Parathyroid adenoma (tissue), 2 donors: ENCODE results near the gene FAM186B.

Experiments used
- H2AFZ ChIP-seq: fragments of 300-600 bp; sonication (generic); one replicate; pipeline ENCODE4 v1.7.0; 2017; ENCODE audit warnings: antibody characterized with exemption, mild to moderate bottlenecking
- H3K27ac ChIP-seq: fragments of 300-600 bp; sonication (generic); one replicate; pipeline ENCODE4 v1.7.0; 2017
- H3K27me3 ChIP-seq: fragments of 300-600 bp; sonication (generic); one replicate; pipeline ENCODE4 v1.7.0; 2017; ENCODE audit warnings: low read length; ENCODE audit not compliant: control insufficient read depth, insufficient read depth
- H3K36me3 ChIP-seq: fragments of 300-600 bp; sonication (generic); one replicate; pipeline ENCODE4 v1.7.0; 2017; ENCODE audit warnings: low read length; ENCODE audit not compliant: control insufficient read depth, insufficient read depth
- H3K4me1 ChIP-seq: fragments of 300-600 bp; sonication (generic); one replicate; pipeline ENCODE4 v1.7.0; 2017; ENCODE audit warnings: control low read depth
- H3K4me2 ChIP-seq: fragments of 300-600 bp; sonication (generic); one replicate; pipeline ENCODE4 v1.7.0; 2017; ENCODE audit warnings: low read length
- H3K4me3 ChIP-seq: fragments of 300-600 bp; sonication (generic); one replicate; pipeline ENCODE4 v1.7.0; 2017; ENCODE audit warnings: low read depth, low read length
- H3K79me2 ChIP-seq: fragments of 300-600 bp; sonication (generic); one replicate; pipeline ENCODE4 v1.7.0; 2017; ENCODE audit warnings: control low read depth
- H3K9ac ChIP-seq: fragments of 300-600 bp; sonication (generic); one replicate; pipeline ENCODE4 v1.7.0; 2017; ENCODE audit warnings: mild to moderate bottlenecking
- H3K9me3 ChIP-seq: fragments of 300-600 bp; sonication (generic); one replicate; pipeline ENCODE4 v1.7.0; 2017; ENCODE audit warnings: low read length; ENCODE audit not compliant: control insufficient read depth
- TF ChIP-seq, protein P1 (sequence below): fragments of 300-600 bp; sonication (generic); IDR thresholded peaks from one replicate; pipeline ENCODE4 v1.7.0; 2017; ENCODE audit warnings: antibody characterized with exemption, mild to moderate bottlenecking
- donor health status: primary hyperparathyroidism.

The FAM186B gene

DNA sequence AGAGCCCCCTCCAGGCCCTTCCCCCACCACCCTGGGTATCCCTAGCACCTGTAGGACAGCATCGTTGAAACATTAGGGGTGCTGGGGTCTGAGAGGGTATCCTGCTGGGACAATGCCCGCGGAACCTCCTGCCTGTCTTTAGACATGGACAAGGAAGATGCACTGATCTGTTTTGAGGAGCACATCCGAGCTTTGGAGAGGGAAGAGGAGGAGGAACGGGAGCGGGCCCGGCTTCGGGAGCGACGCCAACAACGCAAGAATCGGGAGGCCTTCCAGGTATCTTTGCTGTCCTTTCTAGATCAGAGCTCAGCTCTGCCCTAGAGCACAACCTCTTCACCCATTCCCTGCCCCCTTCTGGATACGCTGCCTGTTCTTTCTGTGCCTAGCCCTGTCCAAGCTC is 31.1 kb upstream of the FAM186B start:
- H3K4me1 ChIP-seq, result no peaks in the 10 kb centered on the region
- no peak overlapping the region for H3K4me2 ChIP-seq
- no peaks in the 10 kb centered on the region for H3K36me3 ChIP-seq
- no peak overlapping the region for H3K4me3 ChIP-seq
- TF ChIP-seq, protein P1, sequence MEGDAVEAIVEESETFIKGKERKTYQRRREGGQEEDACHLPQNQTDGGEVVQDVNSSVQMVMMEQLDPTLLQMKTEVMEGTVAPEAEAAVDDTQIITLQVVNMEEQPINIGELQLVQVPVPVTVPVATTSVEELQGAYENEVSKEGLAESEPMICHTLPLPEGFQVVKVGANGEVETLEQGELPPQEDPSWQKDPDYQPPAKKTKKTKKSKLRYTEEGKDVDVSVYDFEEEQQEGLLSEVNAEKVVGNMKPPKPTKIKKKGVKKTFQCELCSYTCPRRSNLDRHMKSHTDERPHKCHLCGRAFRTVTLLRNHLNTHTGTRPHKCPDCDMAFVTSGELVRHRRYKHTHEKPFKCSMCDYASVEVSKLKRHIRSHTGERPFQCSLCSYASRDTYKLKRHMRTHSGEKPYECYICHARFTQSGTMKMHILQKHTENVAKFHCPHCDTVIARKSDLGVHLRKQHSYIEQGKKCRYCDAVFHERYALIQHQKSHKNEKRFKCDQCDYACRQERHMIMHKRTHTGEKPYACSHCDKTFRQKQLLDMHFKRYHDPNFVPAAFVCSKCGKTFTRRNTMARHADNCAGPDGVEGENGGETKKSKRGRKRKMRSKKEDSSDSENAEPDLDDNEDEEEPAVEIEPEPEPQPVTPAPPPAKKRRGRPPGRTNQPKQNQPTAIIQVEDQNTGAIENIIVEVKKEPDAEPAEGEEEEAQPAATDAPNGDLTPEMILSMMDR, result no peak
- no peak overlapping the region for H3K27ac ChIP-seq
- no peak overlapping the region for H2AFZ ChIP-seq
- no peaks in the 10 kb centered on the region for H3K9me3 ChIP-seq
- H3K79me2 ChIP-seq, result peaks cover 2% of the 10 kb centered on the region
- no peak overlapping the region for H3K9ac ChIP-seq
- no peaks in the 10 kb centered on the region for H3K27me3 ChIP-seq

DNA sequence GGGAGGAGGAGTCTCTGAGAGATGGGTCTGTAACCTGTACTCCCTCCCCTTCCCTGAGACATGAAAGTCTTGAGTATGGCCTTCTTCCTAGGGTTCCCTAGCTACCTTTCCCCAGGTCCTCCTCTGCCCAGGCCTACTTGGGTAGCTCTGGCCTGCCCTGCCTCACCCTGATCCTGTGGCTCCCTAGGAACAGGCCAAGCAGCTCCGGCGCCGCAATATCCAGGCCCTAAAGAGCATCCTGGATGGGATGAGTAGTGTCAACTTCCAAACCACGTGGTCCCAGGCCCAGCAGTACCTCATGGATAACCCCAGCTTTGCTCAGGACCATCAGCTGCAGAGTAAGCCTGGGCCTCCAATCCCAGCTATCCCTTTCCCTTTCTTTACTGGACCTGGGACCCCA is 30.2 kb upstream of the FAM186B start:
- no peak overlapping the region for H2AFZ ChIP-seq
- no peaks in the 10 kb centered on the region for H3K4me1 ChIP-seq
- H3K4me2 ChIP-seq, result no peak overlapping the region
- no peak overlapping the region for H3K27ac ChIP-seq
- H3K36me3 ChIP-seq, result no peaks in the 10 kb centered on the region
- H3K9ac ChIP-seq, result no peak overlapping the region
- no peaks in the 10 kb centered on the region for H3K27me3 ChIP-seq
- no peak overlapping the region for H3K4me3 ChIP-seq
- TF ChIP-seq, protein P1, result no peak
- H3K79me2 ChIP-seq, result peaks cover 2% of the 10 kb centered on the region
- no peaks in the 10 kb centered on the region for H3K9me3 ChIP-seq

DNA sequence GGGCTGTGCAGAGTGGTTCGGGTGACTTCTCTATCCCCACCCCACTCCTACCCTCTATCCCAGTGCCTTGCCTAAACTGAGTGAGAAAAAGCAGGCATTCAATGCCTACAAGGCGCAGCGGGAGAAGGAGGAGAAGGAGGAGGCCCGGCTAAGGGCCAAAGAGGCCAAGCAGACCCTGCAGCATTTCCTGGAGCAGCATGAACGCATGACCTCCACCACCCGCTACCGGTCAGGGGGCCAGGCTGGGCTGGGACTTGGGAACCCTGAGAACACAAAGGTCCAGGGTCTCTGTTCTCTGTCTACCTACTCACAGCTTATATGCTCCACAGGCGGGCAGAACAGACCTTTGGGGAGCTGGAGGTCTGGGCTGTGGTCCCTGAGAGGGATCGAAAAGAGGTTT is 29.6 kb upstream of the FAM186B start:
- H3K79me2 ChIP-seq, result peaks cover 2% of the 10 kb centered on the region
- no peaks in the 10 kb centered on the region for H3K9me3 ChIP-seq
- H3K4me3 ChIP-seq, result no peak overlapping the region
- no peaks in the 10 kb centered on the region for H3K36me3 ChIP-seq
- H3K9ac ChIP-seq, result no peak overlapping the region
- no peak overlapping the region for H3K27ac ChIP-seq
- H3K4me2 ChIP-seq, result no peak overlapping the region
- H3K27me3 ChIP-seq, result no peaks in the 10 kb centered on the region
- no peaks in the 10 kb centered on the region for H3K4me1 ChIP-seq
- TF ChIP-seq, protein P1, result no peak
- H2AFZ ChIP-seq, result no peak overlapping the region

DNA sequence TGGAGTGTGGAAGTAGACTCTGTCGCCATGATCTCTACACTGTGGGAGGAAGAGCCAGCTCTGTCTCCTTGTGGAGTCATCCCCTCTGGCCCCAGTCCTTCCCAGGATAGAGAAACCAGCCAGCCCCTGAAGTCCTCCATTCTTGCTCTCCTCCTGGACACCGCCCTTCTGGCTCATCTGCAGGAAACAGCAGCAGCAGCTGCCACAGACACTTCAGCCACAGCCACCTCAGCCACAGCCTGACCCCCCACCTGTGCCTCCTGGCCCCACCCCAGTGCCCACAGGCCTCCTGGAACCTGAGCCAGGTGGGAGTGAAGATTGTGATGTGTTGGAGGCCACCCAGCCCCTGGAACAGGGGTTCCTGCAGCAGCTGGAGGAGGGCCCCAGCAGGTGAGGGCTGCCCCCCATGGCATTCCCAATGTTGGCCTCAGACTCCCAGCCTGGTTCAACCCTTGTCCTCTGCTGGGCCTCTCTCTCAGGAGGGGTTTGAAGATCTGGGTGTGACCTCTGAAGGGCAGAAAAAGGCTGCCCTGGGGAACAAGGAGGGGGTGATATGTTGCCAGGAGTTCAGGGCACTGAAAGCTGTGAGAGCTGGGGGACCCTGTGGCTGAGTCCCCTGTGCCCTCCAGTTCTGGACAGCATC is 28.4 kb upstream of the FAM186B start:
- H3K4me3 ChIP-seq, result no peak overlapping the region
- H3K36me3 ChIP-seq, result no peaks in the 10 kb centered on the region
- H3K4me2 ChIP-seq, result no peak overlapping the region
- H3K9ac ChIP-seq, result no peak overlapping the region
- TF ChIP-seq, protein P1, result no peak
- no peak overlapping the region for H3K27ac ChIP-seq
- H3K4me1 ChIP-seq, result no peaks in the 10 kb centered on the region
- H3K27me3 ChIP-seq, result no peaks in the 10 kb centered on the region
- no peaks in the 10 kb centered on the region for H3K9me3 ChIP-seq
- no peak overlapping the region for H2AFZ ChIP-seq
- H3K79me2 ChIP-seq, result peaks cover 2% of the 10 kb centered on the region

DNA sequence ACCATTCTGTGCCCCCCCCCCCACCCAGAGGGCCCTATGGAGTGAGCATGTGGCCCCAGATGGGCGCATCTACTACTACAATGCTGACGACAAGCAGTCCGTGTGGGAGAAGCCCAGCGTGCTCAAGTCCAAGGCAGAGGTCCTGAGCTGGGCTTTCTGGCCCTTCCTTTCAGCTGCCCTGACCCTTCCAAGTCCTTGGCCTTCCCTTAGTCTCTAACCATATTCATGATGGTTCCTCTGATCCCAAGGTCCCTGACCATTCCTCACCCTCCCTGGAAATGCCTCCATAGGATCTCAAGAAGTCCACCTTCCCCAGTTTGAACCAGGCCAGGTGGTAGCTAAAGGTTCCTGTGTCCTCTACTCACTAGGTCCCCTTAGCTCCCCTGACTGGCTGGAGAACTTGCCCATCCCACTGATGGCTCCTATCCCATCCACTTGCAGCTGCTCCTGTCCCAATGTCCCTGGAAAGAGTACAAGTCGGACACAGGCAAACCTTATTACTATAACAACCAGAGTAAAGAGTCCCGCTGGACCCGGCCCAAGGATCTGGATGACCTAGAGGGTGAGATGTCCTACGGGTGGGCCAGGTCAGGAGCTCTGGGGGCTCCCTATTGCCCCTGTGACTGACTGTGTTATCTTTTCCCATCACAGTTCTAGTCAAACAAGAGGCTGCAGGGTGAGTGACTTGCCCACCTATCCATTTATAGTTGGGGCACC is 27.7 kb upstream of the FAM186B start:
- Histone ChIP-seq H3K36me3 (no peaks in the 10 kb centered on the region), H3K27ac (no peak overlapping the region), H3K9ac (no peak overlapping the region), H3K4me2 (no peak overlapping the region), H2AFZ (no peak overlapping the region), H3K4me3 (no peak overlapping the region), H3K9me3 (no peaks in the 10 kb centered on the region), H3K27me3 (no peaks in the 10 kb centered on the region), H3K79me2 (peaks cover 2% of the 10 kb centered on the region), H3K4me1 (no peaks in the 10 kb centered on the region)
- TF ChIP-seq, protein P1, result no peak
